NCI-H524 treated with DMSO at 0.1 percent for 48 hours (cell line): ENCODE measurements around the gene ATP7B.

ENCODE experiments used
- DNase-seq: peaks from one replicate; lab custom pipeline; 2025; lab: John Stamatoyannopoulos, UW

The ATP7B gene

DNA sequence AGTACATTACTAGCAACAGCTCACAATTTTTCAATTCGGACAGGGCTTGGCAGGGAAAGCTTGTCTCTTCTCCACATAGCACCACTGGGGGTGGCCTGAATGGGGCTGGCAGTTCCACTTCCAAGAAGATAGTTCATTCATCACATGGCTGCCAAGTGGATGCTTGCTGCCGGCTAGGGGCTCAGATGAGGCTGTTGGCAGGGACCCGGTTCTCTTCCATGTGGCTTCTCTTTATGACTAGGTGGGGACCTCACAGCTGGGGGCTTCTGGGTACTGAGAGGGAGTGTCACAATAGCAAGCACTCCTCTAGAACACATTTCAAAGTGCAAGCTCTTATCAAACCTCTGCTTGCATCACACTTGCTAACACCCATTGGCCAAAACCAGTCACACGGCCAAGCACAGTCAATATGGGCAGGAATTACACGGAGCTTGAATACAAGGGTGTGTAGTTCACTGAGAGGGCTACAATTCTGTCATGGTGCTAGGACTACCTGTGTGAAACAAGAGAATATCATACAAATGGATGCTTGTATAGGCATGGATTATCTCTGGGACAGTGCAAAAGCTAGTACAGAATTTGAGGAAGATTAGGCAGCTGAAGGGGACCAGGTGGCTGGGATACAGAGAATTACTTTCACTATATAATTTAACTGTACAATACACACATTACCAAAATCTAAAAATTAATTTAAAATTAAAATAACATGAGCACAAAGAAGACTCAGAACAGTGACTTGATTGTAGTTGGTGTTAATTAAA is 32.3 kb downstream of the ATP7B start:
- no peak for DNase-seq

DNA sequence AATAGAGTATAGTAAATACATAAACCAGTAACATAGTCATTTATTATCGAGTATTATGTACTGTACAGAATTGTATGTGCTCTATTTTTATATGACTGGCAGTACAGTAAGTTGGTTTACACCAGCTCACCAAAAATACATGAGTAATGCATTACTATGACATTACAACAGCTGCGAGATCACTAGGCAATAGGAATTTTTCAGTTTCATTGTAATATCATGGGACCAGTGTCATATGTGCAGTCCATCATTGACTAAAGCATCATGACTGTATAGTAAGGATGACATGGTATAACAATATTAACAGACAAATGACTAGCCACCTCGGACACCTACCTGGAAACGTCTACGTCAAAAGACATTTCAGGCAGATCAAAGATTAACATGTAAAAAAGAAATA is 33.6 kb downstream of the ATP7B start:
- DNase-seq: no peak

DNA sequence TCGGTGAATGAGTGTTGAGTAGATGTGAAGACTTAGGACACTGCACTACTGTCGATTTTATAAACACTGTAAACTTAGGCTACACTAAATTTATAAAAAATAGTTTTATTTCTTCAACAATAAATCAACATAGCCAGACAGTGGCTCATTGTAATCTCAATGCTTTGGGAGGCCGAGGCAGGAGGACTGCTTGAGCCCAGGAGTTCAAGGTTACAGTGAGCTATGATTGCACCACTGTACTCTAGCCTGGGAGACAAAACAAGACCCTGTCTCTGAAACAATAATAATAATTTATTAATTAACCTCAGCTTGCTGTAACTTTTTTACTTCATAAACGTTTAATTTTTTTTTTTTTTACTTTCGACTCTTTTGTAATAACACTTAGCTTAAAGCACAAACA is 34.4 kb downstream of the ATP7B start:
- no peak for DNase-seq

DNA sequence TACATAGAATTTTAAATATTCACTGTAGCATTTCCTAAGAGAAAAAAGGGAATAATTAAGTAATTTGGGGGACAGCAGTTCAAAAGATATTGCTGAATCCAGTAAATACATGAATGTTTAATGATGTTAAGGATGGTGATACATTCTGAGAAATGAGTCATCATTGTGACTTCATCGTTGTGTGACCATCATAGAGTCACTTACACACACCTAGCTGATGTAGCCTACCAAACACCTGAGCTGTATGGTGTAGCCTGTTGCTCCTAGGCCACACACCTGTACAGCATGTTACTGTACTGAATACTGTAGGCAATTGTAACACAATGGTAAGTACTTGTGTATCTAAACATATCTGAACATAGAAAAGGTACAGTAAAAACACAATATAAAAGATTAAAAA is 34.8 kb downstream of the ATP7B start:
- no peak for DNase-seq

DNA sequence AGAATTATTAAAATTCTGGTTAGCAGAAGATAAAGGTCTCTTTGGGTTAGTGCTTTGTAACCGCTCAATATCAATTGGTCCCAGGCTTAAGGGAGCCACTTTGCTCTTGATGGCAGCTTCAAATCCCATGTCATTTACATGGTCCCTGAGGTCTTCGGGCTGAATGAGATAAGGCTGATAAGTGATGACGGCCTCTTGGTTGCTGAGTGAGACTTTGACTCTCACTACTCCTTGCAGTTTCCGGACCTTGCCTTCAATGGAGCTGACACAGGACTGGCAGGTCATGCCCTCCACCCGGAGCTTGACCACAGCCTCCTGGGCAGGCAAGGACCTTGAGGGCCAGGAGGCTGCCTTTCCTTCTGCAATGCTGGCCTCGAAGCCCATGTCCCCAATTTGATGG is 36.8 kb downstream of the ATP7B start:
- DNase-seq: no peak

DNA sequence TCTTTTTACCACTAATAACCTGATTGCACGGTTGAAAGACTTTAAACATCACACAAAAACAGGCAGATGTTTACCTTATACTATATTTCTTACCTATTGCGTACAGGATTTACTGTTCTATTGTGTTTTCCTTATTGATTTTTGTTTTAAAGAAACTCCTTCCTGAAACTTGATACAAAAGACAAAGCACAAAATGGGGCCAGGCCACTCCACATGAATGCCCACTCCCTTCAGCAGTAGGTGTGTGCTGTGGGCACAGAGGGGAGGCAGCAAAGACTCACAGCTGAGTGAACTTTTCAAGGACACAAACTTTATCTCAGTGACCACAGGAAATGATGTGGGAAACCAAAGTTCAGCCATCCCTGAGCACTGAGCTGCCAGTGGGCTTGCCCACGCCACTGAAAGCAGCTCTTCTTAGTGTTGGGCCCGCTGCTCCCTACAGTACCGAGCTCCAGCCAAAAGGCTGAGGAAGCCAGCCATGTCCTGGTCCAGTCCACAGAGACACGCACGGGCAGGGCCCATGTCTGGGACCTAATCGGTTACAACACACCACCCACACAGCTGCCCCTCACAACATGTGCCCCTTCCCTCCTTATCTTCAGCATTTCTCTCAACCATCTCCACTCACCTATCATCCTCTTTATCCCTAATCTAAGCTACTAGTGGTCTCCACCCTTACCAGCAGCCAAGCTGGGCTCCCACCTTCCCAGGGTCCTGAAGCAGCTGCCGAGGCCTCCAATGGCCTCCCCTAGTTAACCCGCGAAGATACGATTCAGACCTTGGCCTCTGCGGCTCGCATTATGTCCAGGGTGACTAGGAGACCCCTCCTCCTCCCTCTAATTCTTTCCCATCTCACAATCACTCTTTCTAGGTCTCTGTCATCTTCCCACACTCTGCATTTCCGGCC is 39.5 kb downstream of the ATP7B start:
- DNase-seq: no peak

DNA sequence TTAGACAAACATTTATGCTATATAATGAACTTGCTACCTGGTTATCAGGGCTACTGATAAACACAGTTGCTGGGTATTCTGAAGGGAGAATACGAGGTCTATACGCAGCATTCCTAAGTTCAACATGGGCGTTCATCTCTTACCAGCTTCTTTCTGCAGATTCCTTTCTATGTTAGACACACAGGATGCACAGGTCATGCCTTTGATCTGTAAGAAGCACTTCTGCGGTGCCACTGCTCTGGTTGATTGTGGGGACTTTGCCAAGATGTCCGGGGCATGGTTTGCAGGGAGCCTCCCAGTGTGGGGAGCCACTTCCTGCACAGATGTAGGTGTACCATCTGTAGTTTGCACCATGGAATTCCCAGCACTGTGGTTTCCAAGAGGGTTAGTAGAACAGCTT is 40.9 kb downstream of the ATP7B start:
- no peak for DNase-seq

DNA sequence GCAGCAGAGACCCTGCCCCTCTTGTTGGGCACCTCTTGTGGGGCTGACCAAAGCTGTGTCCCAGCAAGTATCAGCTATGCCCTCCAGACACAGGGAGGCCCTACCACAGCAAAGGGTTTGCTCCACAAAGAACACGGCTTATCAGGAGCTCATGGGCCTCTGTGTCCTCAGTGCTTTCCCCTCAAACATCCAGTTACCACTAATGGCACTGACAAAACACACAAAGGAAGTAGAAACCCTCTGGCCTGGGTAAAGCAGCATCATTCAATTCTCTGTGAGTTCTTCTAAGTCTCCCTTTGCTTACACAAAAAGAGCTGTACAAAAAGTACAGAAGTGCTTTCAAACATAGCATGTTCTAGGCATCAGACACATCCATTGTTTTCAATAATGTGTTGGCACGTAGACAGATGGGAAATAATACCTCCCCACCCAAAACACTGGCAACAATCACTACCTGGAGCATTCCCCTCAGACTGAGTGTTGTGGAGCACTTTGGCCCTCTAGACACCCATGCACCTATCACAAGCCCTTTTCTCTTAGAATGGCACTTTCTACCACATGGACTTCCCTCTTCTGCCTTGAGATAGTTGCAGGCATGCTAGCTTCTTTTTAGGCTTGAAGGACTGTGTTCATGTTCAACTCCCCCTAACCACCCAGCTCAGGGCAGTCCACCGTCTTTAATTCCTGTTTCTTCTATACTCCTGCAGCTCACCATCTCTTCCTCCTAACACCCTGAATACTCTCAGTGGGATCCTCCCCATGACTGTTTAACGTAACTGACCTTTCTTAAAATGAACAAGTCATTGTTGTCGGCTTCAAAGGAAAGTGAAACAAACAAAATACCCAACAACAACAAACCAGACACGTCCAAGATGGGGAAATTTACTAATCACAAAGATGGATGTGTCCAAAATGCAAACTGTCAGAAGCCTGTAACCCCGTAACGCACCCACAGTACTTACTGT is 43.5 kb downstream of the ATP7B start:
- no peak for DNase-seq

DNA sequence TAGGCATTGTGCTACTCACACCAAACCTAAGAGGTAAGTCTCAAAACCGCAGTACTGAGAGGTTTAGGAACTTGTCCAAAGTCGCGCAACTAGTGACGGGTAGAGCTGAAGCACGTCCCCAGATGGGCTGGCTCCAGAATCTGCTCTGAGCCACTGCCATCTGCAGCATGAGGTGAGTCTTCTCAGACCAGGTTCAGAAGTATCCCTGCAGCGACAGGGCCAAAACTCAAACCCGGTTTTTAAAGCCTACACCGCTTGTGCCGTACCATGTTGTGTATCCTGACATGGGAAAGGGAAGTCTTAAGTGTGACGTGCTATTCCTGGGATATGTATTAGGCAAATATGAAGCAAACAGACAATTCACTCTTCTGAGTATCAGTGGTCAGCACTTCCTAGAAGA is 45.1 kb downstream of the ATP7B start:
- DNase-seq: no peak

DNA sequence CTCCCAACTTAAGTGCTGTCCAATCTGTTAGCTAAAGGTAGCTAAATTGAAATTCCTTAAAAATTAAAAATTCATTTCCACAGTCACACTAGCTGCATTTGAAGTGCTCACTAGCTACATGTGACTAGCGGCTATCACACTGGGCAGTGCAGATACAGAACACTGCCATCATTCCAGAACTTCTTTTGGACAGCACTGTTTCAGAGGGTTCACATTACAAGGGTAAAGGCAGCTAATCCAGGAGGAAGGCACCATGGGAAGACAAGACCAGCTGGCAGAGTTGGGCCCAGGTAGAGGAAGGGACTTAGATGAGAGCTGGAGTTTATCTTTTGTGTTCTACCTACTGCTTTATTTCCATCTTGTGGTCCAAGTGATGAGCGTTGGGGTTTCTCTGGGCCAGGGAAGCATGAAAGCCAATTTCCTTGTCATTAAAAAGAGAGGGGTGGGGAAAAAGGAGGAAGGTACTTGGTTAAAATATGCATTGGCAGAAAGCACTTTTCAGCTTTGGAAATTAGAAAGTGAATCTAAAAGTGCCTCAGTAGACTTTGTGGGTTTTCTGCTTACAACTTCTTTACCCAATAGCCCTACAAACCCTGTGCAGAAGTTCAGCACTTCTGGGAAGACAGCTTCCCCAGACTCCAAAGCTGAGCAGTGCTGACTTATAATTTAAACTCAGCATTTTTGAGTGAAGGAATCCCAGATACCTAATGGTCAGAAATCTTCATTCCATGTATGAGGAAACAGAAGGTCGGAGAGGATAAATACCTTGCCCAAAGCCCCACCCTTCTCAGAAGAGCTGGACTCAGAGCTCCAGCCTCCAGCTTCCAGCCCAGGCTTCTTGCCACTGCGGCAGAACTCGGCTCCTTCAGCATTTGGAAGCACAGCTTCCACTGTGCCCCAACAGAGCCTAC is 49.5 kb downstream of the ATP7B start:
- no peak for DNase-seq

DNA sequence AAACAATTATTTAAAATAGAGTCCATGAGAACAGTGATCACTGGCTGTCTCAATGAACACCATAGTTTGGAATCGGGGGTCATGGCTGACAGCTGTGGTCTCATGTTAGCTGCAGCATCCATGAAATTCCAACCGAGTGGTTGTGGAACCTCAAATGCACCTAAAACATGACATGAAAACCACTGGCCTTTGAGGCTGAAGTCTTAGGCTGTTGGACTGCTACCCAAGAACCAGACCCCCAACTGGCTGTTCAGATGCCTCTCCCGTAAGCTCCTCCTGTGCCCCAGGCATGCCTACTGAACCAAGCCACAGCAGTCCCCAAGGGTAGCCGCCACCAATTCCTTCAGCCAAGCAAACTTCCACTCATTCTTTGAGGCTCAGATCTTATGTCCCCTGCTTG is 50.5 kb downstream of the ATP7B start:
- no peak for DNase-seq

DNA sequence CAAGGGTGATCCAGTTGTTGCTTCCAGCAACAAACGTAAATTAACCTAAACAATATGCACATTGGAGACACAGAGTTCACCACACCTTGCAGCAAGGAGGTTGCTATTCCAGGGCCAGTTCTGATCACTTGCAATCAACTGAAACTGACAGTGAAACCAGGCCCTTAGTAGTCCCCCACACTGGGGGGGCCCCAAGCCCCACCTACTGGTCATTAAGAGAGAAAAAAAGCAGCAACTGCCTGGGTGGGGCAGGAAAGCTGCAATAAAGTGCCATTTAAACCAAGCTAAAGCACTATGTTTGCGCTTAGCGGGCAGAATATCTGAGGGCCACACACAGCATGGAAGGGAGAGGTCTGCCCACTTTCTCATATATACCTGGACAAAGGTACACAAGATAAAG is 51.5 kb downstream of the ATP7B start:
- no peak for DNase-seq

DNA sequence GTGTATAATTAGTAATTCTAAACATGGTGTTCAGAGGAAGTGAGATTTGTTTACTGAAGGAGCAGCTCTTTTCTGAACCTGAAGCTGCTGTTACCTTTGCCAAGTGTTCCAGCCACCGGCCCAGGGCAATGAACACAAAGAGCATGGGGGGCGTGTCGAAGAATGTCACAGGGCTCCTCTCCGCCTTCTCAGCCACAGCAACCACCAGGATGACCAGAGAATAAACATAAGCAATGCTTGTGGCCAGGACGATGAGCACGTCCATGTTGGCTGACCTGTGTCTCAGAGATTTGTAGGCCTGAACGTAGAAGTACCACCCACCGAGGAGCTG is 53.1 kb downstream of the ATP7B start:
- no peak for DNase-seq

DNA sequence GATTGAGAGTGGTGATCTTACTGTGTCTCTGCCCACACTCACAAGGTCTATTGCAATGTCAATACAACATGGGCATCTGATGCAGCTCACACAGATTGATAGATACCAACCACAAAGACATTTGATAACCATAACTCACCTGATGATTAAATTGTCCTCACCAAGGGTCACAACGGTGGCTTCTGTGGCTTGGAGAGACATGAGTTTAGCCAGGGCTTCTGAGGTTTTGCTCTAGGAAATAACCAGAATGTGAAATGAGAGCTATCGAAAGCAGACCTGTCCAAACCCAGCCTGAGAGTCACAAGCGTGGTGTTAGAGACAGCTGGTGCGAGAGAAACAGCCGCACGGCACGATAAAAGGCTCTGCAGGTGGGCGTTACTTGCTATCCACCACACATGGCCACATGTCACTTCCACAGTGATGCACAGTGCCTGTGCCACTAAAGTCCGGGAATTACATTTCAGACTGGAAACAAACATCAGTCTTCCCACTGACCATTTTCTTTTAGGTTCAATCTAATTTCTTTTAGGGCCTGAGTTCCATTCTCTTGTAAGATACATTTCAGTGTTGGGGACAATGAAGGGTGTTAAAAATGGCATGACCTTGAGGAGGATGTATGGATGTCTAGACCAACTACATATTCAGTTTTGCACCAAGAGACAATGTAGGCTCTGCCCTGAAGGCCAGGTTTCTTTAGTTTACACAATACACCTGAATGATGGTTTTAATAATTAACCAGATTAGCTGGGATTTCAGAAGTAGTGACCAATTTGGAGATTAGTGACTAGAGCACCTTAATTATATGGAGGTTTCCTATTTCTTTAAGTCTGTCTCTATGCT is 53.7 kb downstream of the ATP7B start:
- DNase-seq: no peak

DNA sequence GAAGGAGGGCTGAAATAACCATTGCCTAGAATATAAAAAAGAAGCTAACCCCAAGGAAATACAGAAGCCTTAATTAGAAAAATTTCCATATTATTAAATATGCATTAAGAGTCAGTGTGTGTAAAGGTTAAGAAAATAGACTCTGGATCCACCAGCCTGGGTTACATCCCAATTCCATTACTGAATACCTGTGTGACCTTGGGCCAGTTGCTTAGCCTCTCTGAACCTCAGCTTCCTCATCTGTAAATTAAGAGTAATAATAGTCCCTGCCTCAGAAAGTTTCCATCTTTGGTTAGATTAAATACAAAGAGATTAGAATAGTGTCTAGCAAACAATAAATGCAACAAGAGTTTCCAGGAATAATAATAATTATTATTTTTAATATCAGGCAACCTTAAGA is 54.5 kb downstream of the ATP7B start:
- DNase-seq: no peak

DNA sequence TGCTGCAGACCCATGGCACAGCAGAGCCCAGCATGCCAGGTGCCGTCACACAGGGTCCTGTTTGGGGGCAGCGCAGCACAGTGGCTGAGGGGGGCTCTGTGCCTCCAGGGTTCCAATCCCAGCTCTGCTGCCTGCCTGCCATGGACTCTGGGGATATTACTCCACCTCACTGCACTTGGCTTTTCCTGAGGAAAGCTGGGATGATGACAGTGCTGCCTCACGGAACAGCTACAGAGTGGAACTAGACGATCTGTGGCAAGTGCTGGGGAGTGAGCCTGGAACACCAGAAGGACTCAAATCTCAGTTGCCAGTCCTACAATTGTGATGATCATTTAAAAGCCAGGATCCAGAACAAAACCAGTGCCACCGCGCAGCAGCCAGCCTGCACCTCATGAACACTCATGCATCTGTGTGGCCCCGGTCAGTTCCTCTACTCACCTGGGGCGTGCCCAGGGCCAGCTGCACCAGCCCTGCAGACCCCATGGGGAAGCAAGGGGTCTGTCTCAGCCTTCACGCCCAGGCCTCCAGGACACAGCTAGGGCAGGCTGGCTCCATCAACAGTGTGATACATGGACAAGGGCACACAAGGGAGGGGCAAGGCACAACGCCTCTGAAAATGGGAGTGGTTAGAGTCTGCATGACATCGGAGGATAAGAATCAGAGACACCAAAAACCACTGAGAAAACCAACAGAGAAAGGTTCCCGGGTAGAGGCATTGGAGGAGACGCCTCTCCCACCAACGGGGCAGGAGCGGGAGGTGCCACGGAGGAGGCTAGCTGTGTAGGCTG is 55.2 kb downstream of the ATP7B start:
- no peak for DNase-seq

DNA sequence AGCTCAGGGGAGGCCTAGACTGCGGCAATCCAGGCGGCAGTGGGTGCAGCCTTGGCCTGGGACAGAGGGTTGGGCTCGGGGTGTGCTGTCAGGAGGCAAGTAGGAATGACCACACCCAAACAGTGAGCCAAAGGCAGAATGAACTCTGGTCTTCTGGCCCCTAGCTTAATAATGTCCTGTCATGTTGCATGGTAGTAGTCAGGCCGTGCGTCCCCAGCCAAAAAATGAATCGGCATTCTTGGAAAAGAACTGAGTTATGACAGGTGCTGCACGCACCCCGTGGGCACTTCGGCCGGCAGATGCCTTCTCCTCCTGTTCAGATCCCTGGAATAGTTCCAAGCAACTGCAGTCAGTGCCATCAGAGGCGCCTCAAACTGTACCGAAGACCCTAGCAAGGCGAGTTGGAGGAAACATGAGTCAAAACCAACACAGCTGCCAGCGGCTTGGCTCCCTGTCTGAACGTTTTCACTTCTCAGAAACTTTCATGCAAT is 55.9 kb downstream of the ATP7B start:
- DNase-seq: no peak

DNA sequence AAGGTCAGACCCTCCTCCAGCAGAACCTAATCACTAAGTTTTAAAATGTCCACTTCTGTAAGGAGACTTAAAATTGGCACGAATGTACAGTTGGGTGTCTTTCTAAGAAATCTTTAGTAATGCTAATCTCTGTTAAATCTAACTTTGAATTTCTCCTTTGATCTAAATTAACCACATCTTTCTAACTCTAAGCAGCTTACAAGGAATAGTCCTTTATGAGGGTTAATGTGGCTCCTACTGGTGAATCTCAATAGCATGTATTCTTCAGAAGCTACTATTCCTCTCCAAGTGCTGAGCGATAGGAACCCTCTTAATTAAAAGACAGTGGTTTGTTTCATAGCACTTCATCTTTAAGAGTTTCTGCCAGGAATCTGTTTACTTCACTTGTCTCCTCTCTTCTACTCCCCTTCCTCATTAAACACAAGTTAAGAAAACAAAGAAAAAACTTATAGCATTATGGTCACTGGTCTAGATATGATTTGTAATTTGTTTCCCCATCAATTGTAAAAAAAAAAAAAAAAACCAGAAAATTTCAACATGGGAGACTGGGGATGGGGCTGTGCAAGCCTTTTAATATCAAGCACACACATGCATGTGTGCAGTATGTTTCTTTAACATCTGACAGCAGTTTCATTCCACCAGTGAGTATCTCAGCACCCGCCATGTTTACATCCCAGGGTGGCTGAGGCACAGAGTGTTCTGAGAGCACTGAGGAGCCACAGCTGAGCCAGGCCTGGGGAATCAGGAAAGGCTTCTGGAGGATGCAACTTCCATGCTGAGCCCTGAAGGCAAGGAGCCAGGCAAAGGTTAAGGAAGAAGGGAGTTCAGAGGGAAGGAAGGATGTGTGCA is 57.7 kb downstream of the ATP7B start:
- no peak for DNase-seq
